ELF-1 (cell line): ENCODE results near the gene NME5.

Experiments used
- DNase-seq: peaks from one replicate; pipeline ENCODE4 v3.0.0-alpha.2; 2016; ENCODE audit warnings: low read depth, low spot score

NME5 gene

DNA sequence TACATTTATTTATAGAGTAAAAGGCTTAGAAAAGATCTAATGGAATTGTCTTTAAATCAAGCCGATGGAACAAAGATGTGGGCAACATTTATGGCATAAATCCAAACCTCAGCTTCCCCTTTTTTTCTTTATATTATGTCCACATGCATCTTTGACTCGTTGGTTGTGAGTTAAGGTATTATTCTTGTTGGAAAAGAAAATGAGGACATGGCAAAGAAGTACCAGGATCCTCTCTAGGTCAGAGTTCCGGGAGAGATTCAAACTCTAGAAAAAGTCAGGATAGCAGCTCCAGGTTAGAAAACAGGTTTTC lies 508 bp upstream of the NME5 start:
- DNase-seq: no peak

DNA sequence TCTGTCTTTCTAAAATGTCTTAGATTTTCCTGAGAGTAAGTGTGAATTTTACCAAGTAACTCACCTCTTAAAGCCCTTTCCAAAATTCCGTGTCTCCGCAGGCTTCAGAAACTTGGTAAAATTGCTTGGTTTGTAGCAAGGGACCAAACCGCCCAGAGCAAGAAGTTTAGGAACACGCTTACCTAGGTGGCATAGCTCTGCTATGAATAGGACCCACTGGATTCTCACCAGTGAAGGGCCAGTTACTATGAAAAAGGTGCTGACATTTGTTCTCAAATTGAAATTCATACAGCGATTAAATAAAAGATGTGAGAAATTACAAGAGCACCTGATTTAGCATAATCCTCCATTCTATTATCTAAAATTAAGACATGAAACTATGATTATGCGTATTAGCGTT lies 6.7 kb downstream of the NME5 start:
- DNase-seq: no peak

DNA sequence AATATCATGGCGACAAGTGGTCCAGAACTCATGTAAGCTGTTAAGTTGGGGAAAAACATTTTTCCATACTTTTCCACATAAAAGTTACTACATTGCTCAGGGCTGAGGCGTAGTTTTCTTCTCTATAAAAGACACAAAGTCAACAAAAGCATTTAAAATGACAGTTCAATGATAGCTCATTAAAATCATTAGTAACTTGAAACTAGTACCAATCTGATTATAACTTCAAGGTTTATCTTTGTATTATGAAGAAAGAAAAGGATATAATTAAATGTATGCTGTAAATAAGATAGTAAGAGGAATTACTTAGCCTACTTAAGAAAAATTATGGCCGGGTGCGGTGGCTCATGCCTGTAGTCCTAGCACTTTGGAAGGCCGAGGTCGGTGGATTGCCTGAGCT lies 9.9 kb downstream of the NME5 start:
- DNase-seq: no peak

DNA sequence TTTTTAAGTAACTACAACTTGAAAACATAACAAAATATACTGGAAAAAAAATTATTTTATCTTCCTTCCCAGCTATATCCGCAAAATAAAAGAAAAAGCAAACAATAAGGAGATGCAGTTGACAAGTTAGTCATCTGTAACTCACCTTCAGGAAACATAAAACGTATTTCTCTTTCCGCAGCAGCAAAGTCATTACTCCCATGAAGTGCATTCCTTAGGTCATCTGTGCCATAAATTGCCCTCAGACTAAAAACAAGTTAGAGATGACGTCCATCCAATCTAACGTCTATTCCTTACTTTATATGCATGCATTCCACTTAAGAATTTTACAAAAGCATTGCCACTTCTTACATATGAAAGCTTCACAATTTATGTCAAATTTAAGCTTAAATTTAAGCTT lies 10.9 kb downstream of the NME5 start:
- no peak for DNase-seq

DNA sequence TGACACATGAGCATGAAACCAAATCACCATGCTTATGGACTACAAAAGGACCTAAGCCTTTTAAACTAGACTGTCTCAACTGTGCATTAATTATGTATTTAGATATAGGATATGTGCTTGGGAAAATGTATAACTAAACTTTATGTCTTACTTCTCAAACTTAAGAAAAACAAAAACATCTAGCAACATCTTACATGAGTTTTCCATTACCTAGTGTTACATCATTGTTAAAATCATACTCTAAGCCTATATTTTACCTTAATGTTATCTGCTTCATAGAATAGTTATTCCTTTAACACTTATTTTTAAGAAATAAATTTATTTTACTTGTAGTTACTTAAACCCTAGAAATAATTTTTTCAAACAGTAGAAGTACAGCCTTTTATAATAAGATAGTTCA lies 24.0 kb downstream of the NME5 start:
- DNase-seq: no peak

DNA sequence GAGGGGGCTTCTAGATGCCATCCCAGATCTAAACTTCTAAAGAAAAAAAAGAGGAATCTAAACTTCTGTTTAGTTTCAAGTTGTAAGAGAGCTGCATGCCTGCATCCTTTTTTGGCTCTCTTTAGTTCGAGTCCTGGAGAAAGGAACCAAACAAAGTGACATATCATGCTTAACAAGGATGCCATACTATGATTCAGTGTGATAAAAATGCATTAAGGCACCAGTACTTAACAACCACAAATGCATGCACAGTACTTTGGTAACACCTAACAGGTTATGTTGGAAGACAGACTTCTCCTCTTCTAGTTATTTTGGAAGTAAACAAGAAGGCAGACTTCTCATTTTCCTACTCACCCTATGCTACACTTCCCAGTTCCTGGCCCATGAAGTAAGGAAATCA lies 27.3 kb downstream of the NME5 start:
- DNase-seq: no peak

DNA sequence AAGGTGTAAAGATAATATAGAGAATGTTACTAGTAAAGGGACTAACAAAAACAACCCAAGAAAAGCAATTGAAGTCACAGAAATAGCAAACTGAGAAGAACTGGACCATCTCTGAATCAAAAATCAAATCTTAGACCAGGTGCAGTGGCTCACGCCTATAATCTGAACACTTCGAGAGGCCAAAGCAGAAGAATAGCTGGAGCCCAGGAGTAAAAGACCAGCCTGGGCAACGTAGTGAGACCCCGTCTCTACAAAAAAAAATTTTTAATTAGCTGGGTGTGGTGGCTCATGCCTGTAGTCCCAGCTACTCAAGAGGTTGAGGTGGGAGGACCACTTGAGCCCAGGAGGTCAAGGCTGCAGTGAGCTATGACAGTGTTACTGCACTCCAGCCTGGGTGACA lies 28.0 kb downstream of the NME5 start:
- no peak for DNase-seq

DNA sequence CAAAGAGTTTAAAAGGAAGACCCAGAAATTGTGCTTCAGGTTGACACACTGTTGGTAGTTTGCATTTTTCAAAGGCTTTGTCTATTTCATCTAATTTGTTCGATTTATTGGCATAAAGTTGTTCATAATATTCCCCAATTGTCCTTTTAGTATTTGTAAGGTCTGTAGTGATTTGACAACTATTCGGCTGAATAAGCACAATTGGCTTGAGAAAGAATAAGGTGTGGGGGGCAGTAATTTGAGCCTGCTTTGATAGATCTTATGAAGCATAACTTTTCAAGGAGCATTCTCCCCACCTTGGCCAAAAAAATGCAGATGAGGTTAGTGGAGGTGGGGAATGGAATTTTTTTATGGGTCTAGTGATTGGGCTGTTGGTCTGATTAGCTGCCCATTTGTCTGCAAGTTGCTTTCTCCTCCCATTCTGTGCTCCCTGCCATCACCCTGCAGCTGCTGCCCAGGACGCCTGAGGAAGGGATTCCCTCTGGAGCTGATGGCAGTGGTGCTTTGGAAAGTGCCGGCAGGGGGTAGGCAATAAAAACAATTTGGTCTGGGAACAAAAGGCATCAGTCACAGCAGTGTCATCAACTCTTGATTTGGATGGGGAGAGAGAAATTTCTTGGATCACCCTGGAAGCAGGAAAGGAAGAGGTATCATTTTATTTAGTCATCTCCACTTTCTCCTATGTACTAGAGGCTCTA lies 28.8 kb downstream of the NME5 start:
- peak; percentile 84 for DNase-seq

DNA sequence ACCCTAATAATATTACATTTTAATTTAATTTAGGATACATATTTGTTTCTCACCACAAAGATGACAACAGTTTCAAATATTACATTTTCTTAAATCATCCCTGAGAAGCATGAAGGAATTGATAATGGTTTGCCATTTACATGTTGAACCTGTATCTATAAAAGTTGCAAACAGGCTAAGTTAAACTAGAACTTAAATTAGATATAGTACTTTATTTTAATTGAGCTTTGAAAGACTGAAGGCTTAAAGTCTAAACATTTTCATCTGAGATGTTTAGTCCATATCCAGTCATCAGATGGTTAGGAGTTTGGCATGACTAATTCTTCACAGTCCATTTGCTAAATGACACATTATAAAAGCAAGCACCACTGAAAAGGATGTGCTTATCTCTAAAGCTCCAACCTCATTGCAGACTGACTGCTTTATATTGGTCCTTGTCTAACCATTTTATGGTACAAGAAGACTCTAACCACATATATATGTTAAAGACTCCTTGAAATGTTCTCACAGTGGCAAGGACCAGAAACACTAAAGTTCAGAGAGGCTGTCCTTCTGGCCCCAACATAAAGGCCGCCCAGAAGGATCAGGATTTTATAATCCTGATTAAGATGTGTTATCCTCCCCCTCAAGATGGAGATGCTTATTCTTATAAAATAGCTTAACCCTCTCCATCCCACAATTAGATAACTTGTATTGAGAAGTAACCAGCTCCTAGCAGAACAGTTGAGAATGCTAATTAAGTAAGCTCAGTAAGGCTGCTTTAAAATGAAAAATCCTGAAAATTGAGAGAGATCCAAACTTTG lies 29.6 kb downstream of the NME5 start:
- no peak for DNase-seq

DNA sequence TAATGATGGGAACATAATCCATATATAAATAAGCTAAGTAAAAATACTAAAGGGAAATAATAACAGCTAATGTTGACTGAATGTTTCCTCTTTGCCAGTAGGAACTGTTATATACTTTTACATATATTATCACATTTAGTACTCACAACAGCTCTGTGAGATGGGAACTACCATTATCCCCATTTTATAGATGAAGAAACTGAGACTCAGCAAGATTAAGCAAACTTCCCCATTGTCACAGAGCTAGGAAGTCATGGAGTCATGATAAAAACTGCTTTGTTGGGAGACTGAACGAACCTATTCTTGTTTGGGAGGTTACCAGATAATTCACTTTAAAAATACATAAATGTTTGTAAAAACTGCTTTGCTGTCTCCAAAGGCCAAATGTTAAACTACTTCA lies 32.0 kb downstream of the NME5 start:
- no peak for DNase-seq

DNA sequence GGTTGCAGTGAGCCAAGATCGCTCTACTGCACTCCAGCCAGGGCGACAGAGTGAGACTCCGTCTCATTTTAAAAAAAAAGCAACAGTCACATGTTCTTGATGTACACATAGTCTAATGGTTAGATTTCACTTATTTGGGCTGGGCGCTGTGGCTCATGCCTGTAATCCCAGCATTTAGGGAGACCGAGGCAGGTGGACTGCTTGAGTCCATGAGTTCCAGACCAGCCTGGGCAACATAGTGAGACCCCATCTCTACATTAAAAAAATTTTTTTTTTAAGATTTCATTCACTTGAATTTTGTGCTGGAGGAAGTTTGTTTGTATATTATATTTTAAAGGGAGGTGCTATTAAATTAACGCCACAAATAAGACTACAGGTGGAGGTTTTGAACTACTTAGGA lies 33.5 kb downstream of the NME5 start:
- no peak for DNase-seq

DNA sequence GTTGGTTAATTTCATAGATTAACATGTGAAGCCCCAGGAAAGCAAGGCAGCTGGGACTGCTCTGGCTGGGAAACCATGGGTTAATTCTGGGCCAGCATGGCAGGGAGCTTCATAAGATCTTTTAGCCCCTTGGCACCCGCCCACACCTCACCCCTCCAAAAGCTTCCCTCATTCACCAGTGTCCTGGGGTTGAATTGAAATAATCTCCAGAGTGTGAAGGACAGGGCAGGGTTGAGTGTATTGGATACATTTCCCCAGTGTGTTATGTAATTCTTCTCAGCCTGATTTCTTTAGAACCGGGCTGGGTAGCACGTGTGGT lies 36.0 kb downstream of the NME5 start:
- no peak for DNase-seq

DNA sequence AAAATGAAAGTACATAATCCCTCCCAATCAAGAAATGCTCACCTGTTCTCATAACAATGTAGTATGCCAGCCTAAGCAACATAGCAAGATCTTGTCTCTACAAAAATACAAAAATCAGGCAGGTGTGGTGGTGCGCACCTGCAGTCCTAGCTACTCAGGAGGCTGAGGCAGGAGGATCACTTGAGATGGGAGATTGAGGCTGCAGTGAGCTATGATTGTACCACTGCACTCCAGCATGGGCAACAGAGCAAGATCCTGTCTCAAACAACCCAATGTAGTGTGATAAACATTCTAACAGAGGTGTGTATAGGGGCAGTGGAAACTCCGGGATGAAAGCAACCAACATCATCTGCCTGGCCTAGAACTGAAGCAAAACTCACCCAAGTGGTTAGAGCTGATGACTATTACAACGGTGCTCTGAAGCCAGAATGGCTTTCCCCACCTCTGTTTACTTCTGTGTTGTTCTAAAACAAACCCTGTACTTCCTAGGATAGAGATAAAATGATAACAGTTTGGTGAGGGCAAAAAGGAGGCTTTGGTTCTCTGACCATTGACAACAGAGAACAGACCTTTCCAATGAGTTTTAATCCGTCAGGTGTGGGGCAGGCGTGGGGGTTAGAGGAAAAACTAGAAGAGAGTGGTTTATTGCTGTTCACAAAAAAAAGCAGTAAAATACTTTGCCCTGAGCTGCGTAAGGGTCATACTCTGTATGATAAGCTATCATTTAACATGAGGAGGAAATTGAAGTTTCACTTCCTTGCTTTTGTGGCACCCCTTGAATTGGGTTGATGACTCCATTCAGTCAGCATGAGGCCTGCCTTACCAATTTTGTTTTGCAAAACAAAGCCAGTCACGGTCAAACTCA lies 36.5 kb downstream of the NME5 start:
- DNase-seq: no peak

DNA sequence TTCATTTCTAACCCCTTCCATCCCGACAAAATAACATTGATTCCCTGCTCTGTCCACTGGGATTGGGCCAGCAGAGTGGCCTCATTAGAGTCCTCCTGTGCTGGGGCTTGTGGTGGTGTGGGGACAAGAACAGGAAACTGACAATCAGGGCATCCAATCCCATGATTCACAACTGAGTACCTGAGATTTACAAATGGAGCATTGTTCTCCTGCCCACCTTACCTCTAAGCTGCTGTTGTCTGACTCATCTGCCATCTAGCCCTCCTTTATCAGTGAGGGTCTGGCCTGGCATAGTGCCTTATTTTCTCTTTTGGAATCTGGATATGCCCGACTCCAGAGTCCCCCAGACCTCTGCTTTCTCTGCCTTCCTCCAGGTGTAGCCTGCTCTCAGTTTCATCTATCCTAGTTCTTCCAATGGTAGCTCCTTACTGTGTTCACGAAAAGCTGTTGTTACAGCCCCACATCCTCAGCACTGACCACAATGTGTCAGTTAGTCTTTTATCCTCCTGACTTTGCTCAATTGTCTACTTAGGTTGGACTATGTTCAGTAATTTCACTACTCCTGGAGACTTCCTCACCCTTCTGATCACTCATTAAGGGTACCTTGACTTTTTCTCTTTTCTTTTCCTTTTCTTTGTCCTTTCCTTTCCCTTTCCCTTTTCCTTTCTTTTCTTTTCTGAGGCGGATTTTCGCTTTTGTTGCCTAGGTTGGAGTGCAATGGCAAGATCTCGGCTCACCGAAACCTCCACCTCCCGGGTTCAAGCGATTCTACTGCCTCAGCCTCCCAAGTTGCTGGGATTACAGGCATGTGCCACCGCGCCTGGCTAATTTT lies 42.0 kb downstream of the NME5 start:
- DNase-seq: no peak

DNA sequence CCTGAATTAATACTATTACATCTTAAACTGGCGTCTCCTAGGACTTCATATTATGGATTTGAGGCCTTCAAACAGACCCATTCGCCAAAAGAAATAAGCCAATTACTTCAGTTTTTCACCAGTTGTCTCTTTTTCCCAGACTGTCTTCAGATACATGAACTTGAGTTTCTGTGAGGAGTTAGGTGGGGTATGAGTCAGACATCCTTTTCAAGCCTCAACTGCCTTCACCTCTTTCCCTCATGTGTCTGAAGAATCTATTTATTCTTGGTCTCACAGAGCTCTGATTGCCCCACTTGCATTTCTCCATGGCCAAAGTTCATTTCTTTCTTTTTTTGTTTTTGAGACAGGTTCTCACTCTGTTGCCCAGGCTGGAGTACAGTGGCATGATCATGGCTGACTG lies 42.9 kb downstream of the NME5 start:
- no peak for DNase-seq

DNA sequence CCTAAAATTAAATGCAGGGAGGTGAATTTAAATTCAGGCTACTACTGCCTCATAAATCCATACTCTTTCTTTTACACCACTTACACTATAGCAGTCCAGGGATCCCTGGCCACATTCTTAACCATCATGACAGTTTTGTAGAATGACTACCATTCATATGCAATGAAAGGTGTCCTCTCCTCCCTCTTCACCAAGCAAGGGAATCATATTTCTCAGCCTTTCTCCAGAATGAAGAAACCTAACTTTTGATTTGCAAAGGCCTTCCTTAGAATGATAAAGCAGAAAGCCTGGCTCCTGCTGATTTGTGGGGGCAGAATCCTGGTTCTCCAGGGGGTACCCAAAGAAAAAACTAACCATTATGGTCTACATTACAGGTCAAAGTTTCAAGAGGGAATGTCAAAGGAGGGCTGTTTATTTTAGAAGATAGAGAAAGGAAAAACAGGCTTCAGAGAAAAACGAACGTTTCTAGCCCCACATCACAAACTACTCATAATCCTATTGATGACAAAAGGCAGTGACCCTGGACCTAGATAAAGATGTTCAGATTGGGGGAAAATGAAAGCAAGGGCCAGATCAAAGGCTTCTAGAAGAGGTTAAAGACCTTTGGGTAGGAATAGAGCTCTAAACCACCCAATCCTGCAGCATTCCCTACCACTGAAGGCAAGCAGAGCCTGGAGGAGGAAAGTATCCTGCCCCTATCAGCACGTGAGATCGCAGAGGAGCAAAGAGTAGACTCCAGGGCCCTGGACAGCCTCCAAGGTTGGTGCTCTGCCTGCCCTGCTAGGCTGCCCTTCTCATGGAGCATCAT lies 43.9 kb downstream of the NME5 start:
- DNase-seq: peak; percentile 53

DNA sequence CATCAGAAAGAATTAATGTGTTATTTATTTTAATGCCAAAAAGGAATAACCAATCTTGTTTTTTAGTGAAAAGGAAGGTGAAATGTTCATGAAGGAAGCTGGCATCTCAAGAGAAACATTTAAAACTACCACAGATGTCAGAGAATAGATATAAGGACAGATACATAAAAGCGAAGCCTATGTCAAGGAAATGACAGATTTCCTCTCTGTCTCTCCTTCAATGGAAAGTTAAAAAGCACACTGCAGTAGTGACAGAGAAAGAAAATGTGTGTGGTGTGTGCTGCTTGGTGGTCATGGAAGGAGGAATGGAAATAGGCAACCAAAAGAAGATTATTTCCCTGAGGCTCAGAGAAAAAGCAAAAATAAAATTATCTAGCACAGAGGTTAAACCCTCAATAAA lies 46.2 kb downstream of the NME5 start:
- no peak for DNase-seq

DNA sequence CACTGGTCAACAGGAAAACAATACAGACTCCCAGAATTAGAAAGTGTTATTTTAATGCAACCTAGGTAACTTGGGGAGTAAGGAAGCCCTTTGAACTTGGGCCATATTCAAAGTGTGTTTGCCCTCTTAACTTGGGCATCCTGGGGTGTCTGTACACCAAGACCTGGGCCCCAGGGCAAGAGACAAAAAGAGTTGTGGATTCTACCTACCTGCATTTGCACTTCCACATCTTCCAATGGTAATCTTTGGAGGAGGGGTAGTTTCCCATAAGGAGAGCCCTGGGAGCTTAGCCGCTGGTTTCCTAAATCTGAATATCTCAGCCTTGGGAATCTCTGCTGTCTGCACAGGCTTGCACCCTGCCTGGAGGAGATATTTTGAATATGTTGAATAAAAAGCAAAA lies 46.9 kb downstream of the NME5 start:
- DNase-seq: no peak

DNA sequence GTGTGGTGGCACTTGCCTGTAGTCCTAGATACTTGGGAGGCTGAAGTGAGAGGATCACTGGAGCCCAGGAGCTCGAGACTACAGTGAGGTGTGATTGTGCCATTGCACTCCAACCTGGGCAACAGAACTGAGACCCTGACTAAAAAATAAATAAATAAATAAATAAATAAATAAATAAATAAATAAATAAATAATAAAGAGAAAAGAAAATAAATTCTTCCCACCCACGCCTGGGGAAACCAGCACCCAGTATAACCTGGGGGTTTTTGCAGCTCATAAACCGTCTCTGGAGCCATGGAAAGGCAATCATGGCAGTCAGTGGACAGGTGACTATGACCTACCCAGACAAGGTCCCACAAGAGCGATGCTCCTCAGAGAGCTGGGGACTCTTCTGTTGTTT lies 47.5 kb downstream of the NME5 start:
- DNase-seq: no peak

DNA sequence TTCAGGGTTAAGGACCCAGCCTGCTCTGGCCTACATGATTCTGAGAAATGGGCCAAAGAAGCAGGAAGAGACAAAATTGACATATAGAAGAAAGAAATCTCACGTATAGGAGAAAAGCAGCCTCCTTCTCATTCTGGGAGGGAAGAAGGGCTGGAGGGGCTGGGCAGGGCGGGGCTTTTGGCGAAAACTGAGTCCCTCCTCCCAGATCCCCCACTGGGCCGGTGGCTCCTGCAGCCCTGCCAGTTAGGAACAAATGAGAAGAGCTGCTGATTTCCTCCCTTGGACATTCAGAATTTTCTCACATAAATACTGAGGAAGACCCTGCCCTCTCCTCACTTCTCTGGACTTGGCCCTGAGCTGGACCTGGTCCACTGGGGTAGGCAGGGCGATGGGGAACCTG lies 55.5 kb downstream of the NME5 start, which contains the start of gene WNT8A:
Gene WNT8A (plus strand): TSS at position 332 of the 400 bp plus-strand sequence. CDS start 95 bp downstream, outside the sequence.
- peak; percentile 52 for DNase-seq

DNA sequence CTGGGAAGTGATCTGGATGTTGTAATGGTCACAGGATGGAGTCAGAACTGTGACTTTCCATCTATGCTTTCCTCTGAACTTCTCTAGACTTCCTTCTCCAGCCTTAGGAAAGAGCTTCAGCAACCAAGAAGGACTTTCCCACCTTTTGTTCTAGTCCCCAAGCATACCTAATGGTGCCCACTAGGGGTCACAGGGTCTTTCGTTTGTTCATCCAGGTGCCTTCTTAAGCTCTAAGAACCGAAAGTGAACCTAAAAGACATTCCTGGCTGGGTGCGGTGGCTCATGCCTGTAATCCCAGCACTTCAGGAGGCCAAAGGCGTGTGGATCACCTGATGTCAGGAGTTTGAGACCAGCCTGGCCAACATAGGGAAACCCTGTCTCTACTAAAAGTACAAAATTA lies 57.2 kb downstream of the NME5 start:
- peak; percentile 71 for DNase-seq
